GM12878 (cell line): ENCODE data around the gene TMEM127. TPM values are rescaled to one million over a fixed set of nuclear protein-coding genes. Genes with fewer than 3 reads are reported as not detected.

Experiments
- ATAC-seq: fragments of 200-7000 bp; cut with Tn5 transposase; 3 replicates; pipeline ENCODE4 v1.9.1; 2020; ENCODE audit warnings: mild to moderate bottlenecking, moderate library complexity
- BruUV-seq: library from RNA; stranded (reverse); fragments of 400-500 nt; replicated peaks from 2 replicates; lab custom pipeline; 2021; lab: Mats Ljungman, UMichigan
- CTCF ChIA-PET: fragments of 300-600 bp; sonication (Branson Sonifier 250); formaldehyde crosslinking; extraction: SDS; loops from one replicate; lab custom pipeline; 2021; ENCODE audit warnings: inconsistent platforms; lab: Yijun Ruan, JAX
- POLR2A ChIA-PET: fragments of 350-600 bp; formaldehyde crosslinking; extraction: SDS; loops from one replicate; lab custom pipeline; 2021; ENCODE audit warnings: inconsistent platforms; lab: Charles Lee
- RAD21 ChIA-PET: fragments of 300-600 bp; sonication (Branson Sonifier 250); formaldehyde crosslinking; loops from one replicate; lab custom pipeline; 2023; ENCODE audit warnings: antibody characterized with exemption; ENCODE audit not compliant: unreplicated experiment; lab: Charles Lee
- SMC1A ChIA-PET: fragments of 300-600 bp; sonication (Branson Sonifier 250); formaldehyde crosslinking; loops from one replicate; lab custom pipeline; 2023; ENCODE audit not compliant: unreplicated experiment, uncharacterized antibody; lab: Charles Lee
- DNase-seq: peaks from one replicate; pipeline ENCODE4 v3.0.0-alpha.2; 2011; ENCODE audit warnings: low read depth, low spot score
- FAIRE-seq: peaks from 3 replicates; lab custom pipeline; 2011; peaks lifted over from hg19 to GRCh38; lab: Jason Lieb, UNC
- H2AFZ ChIP-seq: 2 replicates; pipeline ENCODE4 v1.6.0; 2011; ENCODE audit warnings: low read depth, low read length, control low read depth; ENCODE audit not compliant: control insufficient read depth
- H3K27ac ChIP-seq: 2 replicates; pipeline ENCODE4 v1.5.1; 2011; ENCODE audit warnings: control low read depth; ENCODE audit not compliant: control insufficient read depth, insufficient read depth
- H3K27me3 ChIP-seq, 2 experiments: replicated peaks in 1 of 2; 2 replicates each; pipeline versions ENCODE4 v1.6.0 to v1.6.1; 2011; ENCODE audit warnings: low read length in 1 of 2; ENCODE audit not compliant: control insufficient read depth in 2 of 2, insufficient read depth in 2 of 2
- H3K36me3 ChIP-seq, 2 experiments: 2 replicates each; pipeline ENCODE4 v1.5.1; 2011; ENCODE audit warnings: low read length in 1 of 2; ENCODE audit not compliant: control insufficient read depth in 2 of 2, insufficient read depth in 2 of 2
- H3K4me1 ChIP-seq: 2 replicates; pipeline ENCODE4 v1.6.1; 2011; ENCODE audit warnings: mild to moderate bottlenecking, low read length, moderate library complexity, mixed read lengths; ENCODE audit not compliant: control insufficient read depth, insufficient read depth
- H3K4me2 ChIP-seq: 2 replicates; pipeline ENCODE4 v1.6.0; 2011; ENCODE audit warnings: control low read depth; ENCODE audit not compliant: control insufficient read depth, insufficient read depth
- H3K4me3 ChIP-seq: fragments of 200-600 bp; sonication (generic); 2 replicates; pipeline ENCODE4 v1.5.1; 2016
- H3K79me2 ChIP-seq: 2 replicates; pipeline ENCODE4 v1.6.0; 2011; ENCODE audit warnings: low read length; ENCODE audit not compliant: control insufficient read depth, insufficient read depth
- H3K9ac ChIP-seq: 2 replicates; pipeline ENCODE4 v1.8.0; 2011; ENCODE audit warnings: low read length, control low read depth, mixed read lengths; ENCODE audit not compliant: control insufficient read depth, insufficient read depth
- H3K9me3 ChIP-seq: replicated peaks from 3 replicates; pipeline ENCODE4 v1.5.1; 2011; ENCODE audit warnings: mild to moderate bottlenecking, low read length; ENCODE audit not compliant: control insufficient read depth, insufficient read depth
- H4K20me1 ChIP-seq: 2 replicates; pipeline ENCODE4 v1.6.0; 2011; ENCODE audit not compliant: control insufficient read depth, insufficient read depth
- EED ChIP-seq: sonication (generic); IDR thresholded peaks from 2 replicates; pipeline ENCODE4 v1.6.1; 2016; ENCODE audit warnings: antibody characterized with exemption, low read depth
- EGR1 ChIP-seq, 2 experiments: IDR thresholded peaks; 1 replicate in 1 of 2; 2 replicates in 1 of 2; pipeline ENCODE4 v1.6.1; 2011 to 2012; ENCODE audit warnings: low read depth in 2 of 2, low read length in 2 of 2, borderline replicate concordance in 1 of 2, mild to moderate bottlenecking in 1 of 2, moderate library complexity in 1 of 2
- KLF5 ChIP-seq: fragments of 450-650 bp; IDR thresholded peaks from 2 replicates; pipeline ENCODE4 v1.6.1; 2014; ENCODE audit warnings: mild to moderate bottlenecking; ENCODE audit not compliant: partially characterized antibody
- POLR2A ChIP-seq: IDR thresholded peaks from 2 replicates; pipeline ENCODE4 v1.6.1; 2011; ENCODE audit warnings: low read depth, mild to moderate bottlenecking, low read length
- POLR2AphosphoS2 ChIP-seq: IDR thresholded peaks from 2 replicates; pipeline ENCODE4 v1.6.1; 2011; ENCODE audit warnings: low read depth, mild to moderate bottlenecking, low read length, improper control_type of control experiment, moderate library complexity
- RCOR1 ChIP-seq: conservative IDR thresholded peaks from 2 replicates; pipeline ENCODE4 v1.6.1; 2012; ENCODE audit warnings: low read depth, low read length, improper control_type of control experiment
- RFX5 ChIP-seq: IDR thresholded peaks from 2 replicates; pipeline ENCODE4 v1.6.1; 2011; ENCODE audit warnings: low read depth, low read length, improper control_type of control experiment
- SKIL ChIP-seq: fragments of 450-650 bp; IDR thresholded peaks from 2 replicates; pipeline ENCODE4 v1.6.1; 2017; ENCODE audit warnings: mild to moderate bottlenecking, low read depth, inconsistent platforms; ENCODE audit not compliant: poor library complexity, severe bottlenecking
- TCF3 ChIP-seq: IDR thresholded peaks from 2 replicates; pipeline ENCODE4 v1.6.1; 2012; ENCODE audit warnings: low read depth, mild to moderate bottlenecking, low read length, borderline replicate concordance; ENCODE audit not compliant: insufficient read depth
- USF1 ChIP-seq: IDR thresholded peaks from 2 replicates; pipeline ENCODE4 v1.6.1; 2011; ENCODE audit warnings: borderline replicate concordance, low read depth, mild to moderate bottlenecking, moderate library complexity, mixed read lengths, low read length; ENCODE audit not compliant: insufficient read depth; ENCODE audit errors: extremely low read length
- WGBS: methylation state at CpG from one replicate; pipeline ENCODE4 v1.1.6; 2016; ENCODE audit warnings: low lambda C conversion rate; ENCODE audit not compliant: insufficient replicate concordance, insufficient coverage; ENCODE audit errors: missing lambda C conversion rate; 5-methylcytosine and 5-hydroxymethylcytosine counted together
- in situ Hi-C: fragments of 300-500 bp; cut with MboI; formaldehyde crosslinking; loops from 9 replicates; pipeline ENCODE4 v1.14.3; 2018; ENCODE audit warnings: mixed read lengths
- intact Hi-C: fragments of 100-400 bp; cut with micrococcal nuclease; formaldehyde crosslinking; loops from one replicate; pipeline ENCODE4 v1.14.2; 2022; ENCODE audit not compliant: unreplicated experiment
- polyA plus RNA-seq, 11 experiments: library from polyadenylated mRNA; depleted of rRNA in 4 of 11; unstranded in 6 of 11; stranded (reverse) in 5 of 11; fragments of >200 nt; fragmentation: Nextera tagmentation in 4 of 11; fragmentation: Illumina TruSeq in 1 of 11; extraction: Ambion mirVana in 4 of 11; extraction: Trizol in 1 of 11; gene quantifications; 1 replicate in 1 of 11; 2 replicates in 10 of 11; pipeline versions ENCODE4 v1.2.1 to v1.2.3, GENCODE V29; 2011 to 2016; ENCODE audit warnings: inconsistent platforms in 2 of 11, missing spikeins in 2 of 11, low read depth in 1 of 11
- total RNA-seq, 4 experiments: library from RNA; depleted of rRNA in 3 of 4; stranded (reverse); fragments of >200 nt in 3 of 4; fragmentation: Illumina TruSeq in 1 of 4; extraction: Trizol in 1 of 4; gene quantifications; 2 replicates each; pipeline versions ENCODE4 v1.2.1 to v1.2.3, GENCODE V29; 2013 to 2021

The TMEM127 gene
- total and polyA plus RNA-seq, 10 of the 15 experiments (the other 5 are each of a cell fraction or from before 2014, with no cell fraction given): 2.6 to 27.2 (median 17.7) TPM

- no TSS peak for BruUV-seq
- Histone ChIP-seq H3K27me3 (no peaks in the 10 kb centered on the region), H3K36me3 (peaks cover 24% of the 10 kb centered on the region in 2 experiments), H3K9me3 (no peaks in the 10 kb centered on the region), H3K9ac (no peak overlapping the region), H3K79me2 (no peaks in the 10 kb centered on the region), H3K4me3 (no peak overlapping the region), H4K20me1 (no peaks in the 10 kb centered on the region), H3K27ac (no peak overlapping the region), H3K4me2 (no peak overlapping the region), H2AFZ (no peak overlapping the region), H3K4me1 (peaks cover 9% of the 10 kb centered on the region)
- FAIRE-seq (no peak), DNase-seq (no peak), ATAC-seq (no peak)
- CTCF ChIA-PET: interaction anchor here (3.3 kb wide), 1 partner anchor 10 kb away, joined by 12 read pairs; no protein-coding TSS in a partner anchor
- POLR2A ChIA-PET: no interaction called here
- in situ Hi-C loops: loop anchor here (25.0 kb wide), 1 partner anchor 237 kb away; no protein-coding TSS in a partner anchor
- SMC1A ChIA-PET: interaction anchor here (1.4 kb wide), 1 partner anchor 10 kb away, joined by 4 read pairs; no protein-coding TSS in a partner anchor
- intact Hi-C loops: no loop called here
- TF ChIP-seq RCOR1 (no peak), RFX5 (no peak), EGR1 (IDR thresholded peaks at IDR 0.05; ENCODE audit: borderline replicate concordance in 1 of 2, low read depth in 2 of 2, low read length in 2 of 2) (no peak), TCF3 (no peak), POLR2A (peak; percentile 49; the same call in 1 of the 2 replicates), SKIL (no peak), POLR2AphosphoS2 (0 out of 2 replicates have a peak, but pooled peaks have one; percentile 11), KLF5 (no peak), EED (no peak), USF1 (no peak)
- RAD21 ChIA-PET: no interaction called here
- 97% methylated on average over 9 of the region's 9 CpGs for WGBS
Observed at GRCh38 chr2:96249654-96250053, 16.1 kb downstream of the TMEM127 start.
